HepG2 (cell line): ENCODE data around the gene HES1. TPM values are rescaled to one million over a fixed set of nuclear protein-coding genes. Genes with fewer than 3 reads are reported as not detected.
A peak's percentile ranks its signal among the peaks of the same experiment; 100 is the strongest.

ENCODE experiments used
- ELF3 ChIP-seq: IDR thresholded peaks from 2 replicates; pipeline ENCODE4 v1.6.1; 2016; ENCODE audit warnings: missing genetic modification reagents, missing compliant biosample characterization
- HOXA5 ChIP-seq: sonication (generic); formaldehyde crosslinking; IDR thresholded peaks from 2 replicates; pipeline ENCODE4 v1.4.0; 2020; ENCODE audit warnings: missing genetic modification reagents
- PPARG ChIP-seq: conservative IDR thresholded peaks from 2 replicates; pipeline ENCODE4 v1.6.1; 2016; ENCODE audit warnings: missing biosample characterization, missing genetic modification reagents
- XRCC5 ChIP-seq: fragments of 200-400 bp; formaldehyde crosslinking; optimal IDR thresholded peaks from 2 replicates; pipeline ENCODE3; 2017; ENCODE audit warnings: mild to moderate bottlenecking, low read length
- ZMAT3 ChIP-seq: sonication (generic); formaldehyde crosslinking; conservative IDR thresholded peaks from 2 replicates; pipeline ENCODE4 v1.7.0; 2021; ENCODE audit warnings: missing genetic modification reagents
- ZNF530 ChIP-seq: sonication (generic); formaldehyde crosslinking; IDR thresholded peaks from 2 replicates; pipeline ENCODE4 v1.5.0; 2020; ENCODE audit warnings: low read depth, mild to moderate bottlenecking, missing genetic modification reagents
- ZNF577 ChIP-seq: sonication (generic); formaldehyde crosslinking; IDR thresholded peaks from 2 replicates; pipeline ENCODE4 v1.4.0; 2020; ENCODE audit warnings: mild to moderate bottlenecking, low read depth, missing genetic modification reagents, borderline replicate concordance
- ZNF746 ChIP-seq: sonication (generic); formaldehyde crosslinking; IDR thresholded peaks from 2 replicates; pipeline ENCODE4 v1.8.0; 2022; ENCODE audit warnings: mild to moderate bottlenecking, missing genetic modification reagents
- polyA plus RNA-seq, 8 experiments: library from polyadenylated mRNA; depleted of rRNA in 3 of 8; stranded (reverse) in 7 of 8; unstranded in 1 of 8; fragments of >200 nt; fragmentation: Illumina TruSeq in 4 of 8; extraction: Trizol in 4 of 8; gene quantifications; 2 replicates each; pipeline versions ENCODE4 v1.2.1 to v1.2.3, GENCODE V29; 2011 to 2016; ENCODE audit warnings: low read depth in 4 of 8, missing spikeins in 1 of 8, mixed read lengths in 1 of 8; ENCODE audit not compliant: insufficient read depth in 1 of 8
- total RNA-seq, 5 experiments: library from RNA; depleted of rRNA; stranded (reverse); fragments of >200 nt; fragmentation: Illumina TruSeq; extraction: Trizol; gene quantifications; 2 replicates each; pipeline ENCODE4 v1.2.3, GENCODE V29; 2016; ENCODE audit warnings: low read depth in 1 of 5
- TF ChIP-seq, protein P1 (sequence below): sonication (generic); formaldehyde crosslinking; IDR thresholded peaks from 2 replicates; pipeline ENCODE4 v1.4.0; 2020; ENCODE audit warnings: mild to moderate bottlenecking, missing genetic modification reagents, borderline replicate concordance
- TF ChIP-seq, protein P2 (sequence below): sonication (generic); formaldehyde crosslinking; IDR thresholded peaks from 2 replicates; pipeline ENCODE4 v1.5.0; 2020; ENCODE audit warnings: mild to moderate bottlenecking, missing genetic modification reagents, borderline replicate concordance
- TF ChIP-seq, protein P3 (sequence below): IDR thresholded peaks from 2 replicates; pipeline ENCODE4 v1.4.0; 2020; ENCODE audit warnings: mild to moderate bottlenecking, missing genetic modification reagents

The HES1 gene
- total and polyA plus RNA-seq, 2 of the 13 experiments (the other 11 are each of a cell fraction or from before 2014, with no cell fraction given) = 15.4 to 19.8 TPM

DNA sequence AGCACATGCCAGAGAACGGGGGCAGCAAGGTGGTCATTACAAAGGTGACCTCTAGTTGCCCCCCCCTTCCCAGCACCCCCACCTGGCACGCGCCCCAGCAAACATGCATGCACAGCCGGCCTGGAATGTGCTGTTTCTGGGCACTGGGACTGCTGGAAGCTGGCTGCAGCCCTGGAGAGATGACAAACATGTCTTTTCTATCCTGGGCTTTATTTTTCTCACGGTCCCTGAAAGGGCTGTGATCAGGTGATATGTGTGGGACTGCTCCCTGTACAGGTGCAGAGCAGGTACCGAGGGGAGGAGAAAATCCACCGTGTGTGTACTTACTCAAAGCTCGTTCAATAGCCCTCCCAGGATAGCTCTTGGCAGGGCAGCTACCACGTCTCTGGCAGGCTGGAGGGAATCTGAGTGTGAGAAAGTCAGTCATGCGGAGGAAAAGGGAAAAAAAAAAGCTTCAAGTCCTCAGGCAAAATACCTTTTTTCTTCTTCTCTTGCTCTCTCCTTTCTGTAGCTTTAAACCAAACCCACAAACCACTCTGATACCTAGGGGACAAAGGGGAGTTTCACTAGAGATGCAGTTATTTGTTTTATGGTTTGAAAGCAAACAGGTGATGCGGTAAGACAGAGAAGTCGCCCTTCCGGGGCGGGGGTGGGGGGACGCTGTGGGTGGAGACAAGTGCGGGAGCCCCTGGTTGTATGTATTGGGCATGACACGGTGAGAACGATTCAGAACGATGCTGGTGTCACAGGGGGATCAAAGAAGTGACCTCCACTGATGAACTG, 5.0 kb upstream of the HES1 start (continued):
- TF ChIP-seq XRCC5 (peak; percentile 48), ZNF530 (CRISPR knock-in tag) (no peak), ZNF577 (CRISPR knock-in tag) (no peak), HOXA5 (CRISPR knock-in tag) (peak; percentile 35; the same call in 1 of the 2 replicates), PPARG (CRISPR knock-in tag) (0 out of 2 replicates have a peak, but pooled peaks have one; percentile 29), ELF3 (peak; percentile 74), ZMAT3 (no peak; the same call in 1 of the 2 replicates), ZNF746 (0 out of 2 replicates have a peak, but pooled peaks have one; percentile 32)
- TF ChIP-seq, protein P1, sequence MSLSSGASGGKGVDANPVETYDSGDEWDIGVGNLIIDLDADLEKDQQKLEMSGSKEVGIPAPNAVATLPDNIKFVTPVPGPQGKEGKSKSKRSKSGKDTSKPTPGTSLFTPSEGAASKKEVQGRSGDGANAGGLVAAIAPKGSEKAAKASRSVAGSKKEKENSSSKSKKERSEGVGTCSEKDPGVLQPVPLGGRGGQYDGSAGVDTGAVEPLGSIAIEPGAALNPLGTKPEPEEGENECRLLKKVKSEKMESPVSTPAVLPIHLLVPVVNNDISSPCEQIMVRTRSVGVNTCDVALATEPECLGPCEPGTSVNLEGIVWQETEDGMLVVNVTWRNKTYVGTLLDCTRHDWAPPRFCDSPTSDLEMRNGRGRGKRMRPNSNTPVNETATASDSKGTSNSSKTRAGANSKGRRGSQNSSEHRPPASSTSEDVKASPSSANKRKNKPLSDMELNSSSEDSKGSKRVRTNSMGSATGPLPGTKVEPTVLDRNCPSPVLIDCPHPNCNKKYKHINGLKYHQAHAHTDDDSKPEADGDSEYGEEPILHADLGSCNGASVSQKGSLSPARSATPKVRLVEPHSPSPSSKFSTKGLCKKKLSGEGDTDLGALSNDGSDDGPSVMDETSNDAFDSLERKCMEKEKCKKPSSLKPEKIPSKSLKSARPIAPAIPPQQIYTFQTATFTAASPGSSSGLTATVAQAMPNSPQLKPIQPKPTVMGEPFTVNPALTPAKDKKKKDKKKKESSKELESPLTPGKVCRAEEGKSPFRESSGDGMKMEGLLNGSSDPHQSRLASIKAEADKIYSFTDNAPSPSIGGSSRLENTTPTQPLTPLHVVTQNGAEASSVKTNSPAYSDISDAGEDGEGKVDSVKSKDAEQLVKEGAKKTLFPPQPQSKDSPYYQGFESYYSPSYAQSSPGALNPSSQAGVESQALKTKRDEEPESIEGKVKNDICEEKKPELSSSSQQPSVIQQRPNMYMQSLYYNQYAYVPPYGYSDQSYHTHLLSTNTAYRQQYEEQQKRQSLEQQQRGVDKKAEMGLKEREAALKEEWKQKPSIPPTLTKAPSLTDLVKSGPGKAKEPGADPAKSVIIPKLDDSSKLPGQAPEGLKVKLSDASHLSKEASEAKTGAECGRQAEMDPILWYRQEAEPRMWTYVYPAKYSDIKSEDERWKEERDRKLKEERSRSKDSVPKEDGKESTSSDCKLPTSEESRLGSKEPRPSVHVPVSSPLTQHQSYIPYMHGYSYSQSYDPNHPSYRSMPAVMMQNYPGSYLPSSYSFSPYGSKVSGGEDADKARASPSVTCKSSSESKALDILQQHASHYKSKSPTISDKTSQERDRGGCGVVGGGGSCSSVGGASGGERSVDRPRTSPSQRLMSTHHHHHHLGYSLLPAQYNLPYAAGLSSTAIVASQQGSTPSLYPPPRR (CRISPR knock-in tag) = peak; percentile 85
- TF ChIP-seq, protein P2, sequence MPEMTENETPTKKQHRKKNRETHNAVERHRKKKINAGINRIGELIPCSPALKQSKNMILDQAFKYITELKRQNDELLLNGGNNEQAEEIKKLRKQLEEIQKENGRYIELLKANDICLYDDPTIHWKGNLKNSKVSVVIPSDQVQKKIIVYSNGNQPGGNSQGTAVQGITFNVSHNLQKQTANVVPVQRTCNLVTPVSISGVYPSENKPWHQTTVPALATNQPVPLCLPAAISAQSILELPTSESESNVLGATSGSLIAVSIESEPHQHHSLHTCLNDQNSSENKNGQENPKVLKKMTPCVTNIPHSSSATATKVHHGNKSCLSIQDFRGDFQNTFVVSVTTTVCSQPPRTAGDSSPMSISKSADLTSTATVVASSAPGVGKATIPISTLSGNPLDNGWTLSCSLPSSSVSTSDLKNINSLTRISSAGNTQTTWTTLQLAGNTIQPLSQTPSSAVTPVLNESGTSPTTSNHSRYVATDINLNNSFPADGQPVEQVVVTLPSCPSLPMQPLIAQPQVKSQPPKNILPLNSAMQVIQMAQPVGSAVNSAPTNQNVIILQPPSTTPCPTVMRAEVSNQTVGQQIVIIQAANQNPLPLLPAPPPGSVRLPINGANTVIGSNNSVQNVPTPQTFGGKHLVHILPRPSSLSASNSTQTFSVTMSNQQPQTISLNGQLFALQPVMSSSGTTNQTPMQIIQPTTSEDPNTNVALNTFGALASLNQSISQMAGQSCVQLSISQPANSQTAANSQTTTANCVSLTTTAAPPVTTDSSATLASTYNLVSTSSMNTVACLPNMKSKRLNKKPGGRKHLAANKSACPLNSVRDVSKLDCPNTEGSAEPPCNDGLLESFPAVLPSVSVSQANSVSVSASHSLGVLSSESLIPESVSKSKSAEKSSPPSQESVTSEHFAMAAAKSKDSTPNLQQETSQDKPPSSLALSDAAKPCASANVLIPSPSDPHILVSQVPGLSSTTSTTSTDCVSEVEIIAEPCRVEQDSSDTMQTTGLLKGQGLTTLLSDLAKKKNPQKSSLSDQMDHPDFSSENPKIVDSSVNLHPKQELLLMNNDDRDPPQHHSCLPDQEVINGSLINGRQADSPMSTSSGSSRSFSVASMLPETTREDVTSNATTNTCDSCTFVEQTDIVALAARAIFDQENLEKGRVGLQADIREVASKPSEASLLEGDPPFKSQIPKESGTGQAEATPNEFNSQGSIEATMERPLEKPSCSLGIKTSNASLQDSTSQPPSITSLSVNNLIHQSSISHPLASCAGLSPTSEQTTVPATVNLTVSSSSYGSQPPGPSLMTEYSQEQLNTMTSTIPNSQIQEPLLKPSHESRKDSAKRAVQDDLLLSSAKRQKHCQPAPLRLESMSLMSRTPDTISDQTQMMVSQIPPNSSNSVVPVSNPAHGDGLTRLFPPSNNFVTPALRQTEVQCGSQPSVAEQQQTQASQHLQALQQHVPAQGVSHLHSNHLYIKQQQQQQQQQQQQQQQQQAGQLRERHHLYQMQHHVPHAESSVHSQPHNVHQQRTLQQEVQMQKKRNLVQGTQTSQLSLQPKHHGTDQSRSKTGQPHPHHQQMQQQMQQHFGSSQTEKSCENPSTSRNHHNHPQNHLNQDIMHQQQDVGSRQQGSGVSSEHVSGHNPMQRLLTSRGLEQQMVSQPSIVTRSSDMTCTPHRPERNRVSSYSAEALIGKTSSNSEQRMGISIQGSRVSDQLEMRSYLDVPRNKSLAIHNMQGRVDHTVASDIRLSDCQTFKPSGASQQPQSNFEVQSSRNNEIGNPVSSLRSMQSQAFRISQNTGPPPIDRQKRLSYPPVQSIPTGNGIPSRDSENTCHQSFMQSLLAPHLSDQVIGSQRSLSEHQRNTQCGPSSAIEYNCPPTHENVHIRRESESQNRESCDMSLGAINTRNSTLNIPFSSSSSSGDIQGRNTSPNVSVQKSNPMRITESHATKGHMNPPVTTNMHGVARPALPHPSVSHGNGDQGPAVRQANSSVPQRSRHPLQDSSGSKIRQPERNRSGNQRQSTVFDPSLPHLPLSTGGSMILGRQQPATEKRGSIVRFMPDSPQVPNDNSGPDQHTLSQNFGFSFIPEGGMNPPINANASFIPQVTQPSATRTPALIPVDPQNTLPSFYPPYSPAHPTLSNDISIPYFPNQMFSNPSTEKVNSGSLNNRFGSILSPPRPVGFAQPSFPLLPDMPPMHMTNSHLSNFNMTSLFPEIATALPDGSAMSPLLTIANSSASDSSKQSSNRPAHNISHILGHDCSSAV = no peak
- TF ChIP-seq, protein P3, sequence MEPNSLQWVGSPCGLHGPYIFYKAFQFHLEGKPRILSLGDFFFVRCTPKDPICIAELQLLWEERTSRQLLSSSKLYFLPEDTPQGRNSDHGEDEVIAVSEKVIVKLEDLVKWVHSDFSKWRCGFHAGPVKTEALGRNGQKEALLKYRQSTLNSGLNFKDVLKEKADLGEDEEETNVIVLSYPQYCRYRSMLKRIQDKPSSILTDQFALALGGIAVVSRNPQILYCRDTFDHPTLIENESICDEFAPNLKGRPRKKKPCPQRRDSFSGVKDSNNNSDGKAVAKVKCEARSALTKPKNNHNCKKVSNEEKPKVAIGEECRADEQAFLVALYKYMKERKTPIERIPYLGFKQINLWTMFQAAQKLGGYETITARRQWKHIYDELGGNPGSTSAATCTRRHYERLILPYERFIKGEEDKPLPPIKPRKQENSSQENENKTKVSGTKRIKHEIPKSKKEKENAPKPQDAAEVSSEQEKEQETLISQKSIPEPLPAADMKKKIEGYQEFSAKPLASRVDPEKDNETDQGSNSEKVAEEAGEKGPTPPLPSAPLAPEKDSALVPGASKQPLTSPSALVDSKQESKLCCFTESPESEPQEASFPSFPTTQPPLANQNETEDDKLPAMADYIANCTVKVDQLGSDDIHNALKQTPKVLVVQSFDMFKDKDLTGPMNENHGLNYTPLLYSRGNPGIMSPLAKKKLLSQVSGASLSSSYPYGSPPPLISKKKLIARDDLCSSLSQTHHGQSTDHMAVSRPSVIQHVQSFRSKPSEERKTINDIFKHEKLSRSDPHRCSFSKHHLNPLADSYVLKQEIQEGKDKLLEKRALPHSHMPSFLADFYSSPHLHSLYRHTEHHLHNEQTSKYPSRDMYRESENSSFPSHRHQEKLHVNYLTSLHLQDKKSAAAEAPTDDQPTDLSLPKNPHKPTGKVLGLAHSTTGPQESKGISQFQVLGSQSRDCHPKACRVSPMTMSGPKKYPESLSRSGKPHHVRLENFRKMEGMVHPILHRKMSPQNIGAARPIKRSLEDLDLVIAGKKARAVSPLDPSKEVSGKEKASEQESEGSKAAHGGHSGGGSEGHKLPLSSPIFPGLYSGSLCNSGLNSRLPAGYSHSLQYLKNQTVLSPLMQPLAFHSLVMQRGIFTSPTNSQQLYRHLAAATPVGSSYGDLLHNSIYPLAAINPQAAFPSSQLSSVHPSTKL (CRISPR knock-in tag) = peak; percentile 80
